ENCODE data around the gene SLC37A3.

GRCh38 chr7:140384894-140385545, 13.3 kb downstream of the SLC37A3 start:
- no peak for TF ChIP-seq POLR2AphosphoS5 (IDR thresholded peaks at IDR 0.05; ENCODE audit: low read depth, low read length)
- no peak for TF ChIP-seq CTCF (IDR thresholded peaks at IDR 0.05)
